GM23338 (cell line): ENCODE data around the gene C10orf105. TPM values are rescaled to one million over a fixed set of nuclear protein-coding genes. Genes with fewer than 3 reads are reported as not detected.

Experiments
- ATAC-seq: fragments of 200-7000 bp; cut with Tn5 transposase; 3 replicates; pipeline ENCODE4 v1.9.1; 2020
- DNase-seq: peaks from one replicate; pipeline ENCODE4 v3.0.0-alpha.2; 2015; ENCODE audit warnings: low spot score
- H2AFZ ChIP-seq: fragments of 200-600 bp; sonication (generic); 2 replicates; pipeline ENCODE4 v1.8.0; 2016; ENCODE audit warnings: antibody characterized with exemption, mild to moderate bottlenecking, moderate library complexity
- H3F3A ChIP-seq: fragments of 200-600 bp; sonication (generic); replicated peaks from 2 replicates; pipeline ENCODE4 v1.8.0; 2017; ENCODE audit warnings: antibody characterized with exemption, mixed run types, low read depth
- H3K27ac ChIP-seq: fragments of 200-600 bp; sonication (generic); 2 replicates; pipeline ENCODE4 v1.6.1; 2016; ENCODE audit warnings: low read depth
- H3K27me3 ChIP-seq: fragments of 200-600 bp; sonication (generic); 2 replicates; pipeline ENCODE4 v1.8.0; 2016; ENCODE audit warnings: mild to moderate bottlenecking, mixed run types, moderate library complexity; ENCODE audit not compliant: insufficient read depth
- H3K36me3 ChIP-seq: fragments of 200-600 bp; sonication (generic); 2 replicates; pipeline ENCODE4 v1.8.0; 2016; ENCODE audit warnings: mild to moderate bottlenecking; ENCODE audit not compliant: insufficient read depth
- H3K4me1 ChIP-seq: fragments of 200-600 bp; sonication (generic); 2 replicates; pipeline ENCODE4 v1.8.0; 2016; ENCODE audit warnings: mild to moderate bottlenecking, moderate library complexity; ENCODE audit not compliant: insufficient read depth
- H3K4me2 ChIP-seq: fragments of 200-600 bp; sonication (generic); 2 replicates; pipeline ENCODE4 v1.7.1; 2017; ENCODE audit warnings: mixed run types
- H3K4me3 ChIP-seq: fragments of 200-600 bp; sonication (generic); 2 replicates; pipeline ENCODE4 v1.6.1; 2016; ENCODE audit warnings: mixed run types
- H3K79me2 ChIP-seq: fragments of 200-600 bp; sonication (generic); replicated peaks from 2 replicates; pipeline ENCODE4 v1.8.0; 2017; ENCODE audit warnings: mild to moderate bottlenecking; ENCODE audit not compliant: insufficient read depth
- H3K9me2 ChIP-seq: fragments of 200-600 bp; sonication (generic); 2 replicates; pipeline ENCODE4 v1.8.0; 2017; ENCODE audit not compliant: insufficient read depth
- H4K20me1 ChIP-seq: fragments of 200-600 bp; sonication (generic); replicated peaks from 2 replicates; pipeline ENCODE4 v1.8.0; 2017; ENCODE audit warnings: mild to moderate bottlenecking; ENCODE audit not compliant: insufficient read depth
- H3K27ac Mint-ChIP-seq: 2 replicates; pipeline ENCODE4 v1.8.0; 2020; ENCODE audit warnings: inconsistent platforms, mild to moderate bottlenecking, moderate library complexity, mixed read lengths
- H3K27me3 Mint-ChIP-seq: 3 replicates; pipeline ENCODE4 v1.8.0; 2022; ENCODE audit warnings: low read depth, mild to moderate bottlenecking, moderate library complexity, mixed read lengths, inconsistent platforms; ENCODE audit not compliant: insufficient read depth, poor library complexity
- H3K36me3 Mint-ChIP-seq: 3 replicates; pipeline ENCODE4 v1.8.0; 2021; ENCODE audit warnings: low read depth, mild to moderate bottlenecking, inconsistent platforms, moderate library complexity, mixed read lengths
- H3K4me1 Mint-ChIP-seq: 3 replicates; pipeline ENCODE4 v1.8.0; 2020; ENCODE audit warnings: mild to moderate bottlenecking, inconsistent platforms, mixed read lengths
- H3K4me3 Mint-ChIP-seq: 3 replicates; pipeline ENCODE4 v1.8.0; 2021; ENCODE audit warnings: moderate library complexity, mild to moderate bottlenecking, inconsistent platforms, mixed read lengths
- H3K9me3 Mint-ChIP-seq: 3 replicates; pipeline ENCODE4 v1.8.0; 2020; ENCODE audit warnings: moderate library complexity, mild to moderate bottlenecking, inconsistent platforms, mixed read lengths
- CREB1 ChIP-seq: fragments of 250-450 bp; sonication (Bioruptor Pico); IDR thresholded peaks from 2 replicates; pipeline ENCODE4 v1.5.0; 2020; ENCODE audit warnings: low read depth, mild to moderate bottlenecking, moderate library complexity
- CTCF ChIP-seq, 2 experiments: fragments of 200-600 bp in 1 of 2; sonication (generic) in 1 of 2; conservative IDR thresholded peaks; 2 replicates each; pipeline versions ENCODE4 v1.5.1 to v1.6.1; 2016 to 2017; ENCODE audit warnings: antibody characterized with exemption in 2 of 2, low read depth in 2 of 2, mild to moderate bottlenecking in 2 of 2, moderate library complexity in 1 of 2
- EZH2 ChIP-seq: fragments of 200-600 bp; sonication (generic); IDR thresholded peaks from one replicate; pipeline ENCODE4 v1.8.0; 2017; ENCODE audit warnings: antibody characterized with exemption, mild to moderate bottlenecking, low read depth; ENCODE audit not compliant: unreplicated experiment
- POLR2AphosphoS5 ChIP-seq: IDR thresholded peaks from 2 replicates; pipeline ENCODE4 v1.6.1; 2016; ENCODE audit warnings: antibody characterized with exemption, low read depth
- ZNF114 ChIP-seq: fragments of 250-450 bp; sonication (Bioruptor Pico); IDR thresholded peaks from 2 replicates; pipeline ENCODE4 v1.5.0; 2020; ENCODE audit warnings: mild to moderate bottlenecking, moderate library complexity
- polyA plus RNA-seq: library from polyadenylated mRNA; unstranded; fragments of >200 nt; fragmentation: Nextera tagmentation; extraction: Ambion mirVana; gene quantifications from 2 replicates; pipeline ENCODE4 v1.2.1, GENCODE V29; 2016
- total RNA-seq: library from RNA; depleted of rRNA; stranded (reverse); fragments of >200 nt; shearing (Covaris generic); gene quantifications from 2 replicates; pipeline ENCODE4 v1.2.3, GENCODE V29; 2014
- TF ChIP-seq, protein P1 (sequence below): IDR thresholded peaks from one replicate; pipeline ENCODE4 v1.6.1; 2018; ENCODE audit warnings: antibody characterized with exemption; ENCODE audit not compliant: unreplicated experiment

Gene C10orf105
- total and polyA plus RNA-seq, 2 experiments from 2014 or later: 0.15 to 0.17 TPM

DNA sequence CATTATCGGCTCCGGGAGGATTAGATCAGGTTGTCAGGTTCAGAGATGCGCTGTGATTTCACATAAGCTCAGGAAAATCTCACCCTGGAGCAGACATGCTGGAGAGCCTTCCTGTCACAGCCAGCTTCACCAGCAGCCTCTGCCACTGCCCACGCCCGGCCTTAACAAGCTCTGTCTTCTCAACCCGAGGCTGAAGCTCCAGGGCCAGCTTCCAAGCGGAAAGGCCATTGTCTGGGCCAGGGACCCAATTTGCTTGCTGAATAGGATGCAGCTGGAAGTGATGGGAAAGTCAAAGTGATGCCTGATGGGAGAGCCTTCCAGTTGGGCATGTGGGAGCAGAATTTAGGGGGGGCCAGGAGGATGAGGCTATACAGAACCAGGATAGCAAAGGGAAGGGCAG, 36.3 kb downstream of the C10orf105 start (continued):
- TF ChIP-seq, protein P1, sequence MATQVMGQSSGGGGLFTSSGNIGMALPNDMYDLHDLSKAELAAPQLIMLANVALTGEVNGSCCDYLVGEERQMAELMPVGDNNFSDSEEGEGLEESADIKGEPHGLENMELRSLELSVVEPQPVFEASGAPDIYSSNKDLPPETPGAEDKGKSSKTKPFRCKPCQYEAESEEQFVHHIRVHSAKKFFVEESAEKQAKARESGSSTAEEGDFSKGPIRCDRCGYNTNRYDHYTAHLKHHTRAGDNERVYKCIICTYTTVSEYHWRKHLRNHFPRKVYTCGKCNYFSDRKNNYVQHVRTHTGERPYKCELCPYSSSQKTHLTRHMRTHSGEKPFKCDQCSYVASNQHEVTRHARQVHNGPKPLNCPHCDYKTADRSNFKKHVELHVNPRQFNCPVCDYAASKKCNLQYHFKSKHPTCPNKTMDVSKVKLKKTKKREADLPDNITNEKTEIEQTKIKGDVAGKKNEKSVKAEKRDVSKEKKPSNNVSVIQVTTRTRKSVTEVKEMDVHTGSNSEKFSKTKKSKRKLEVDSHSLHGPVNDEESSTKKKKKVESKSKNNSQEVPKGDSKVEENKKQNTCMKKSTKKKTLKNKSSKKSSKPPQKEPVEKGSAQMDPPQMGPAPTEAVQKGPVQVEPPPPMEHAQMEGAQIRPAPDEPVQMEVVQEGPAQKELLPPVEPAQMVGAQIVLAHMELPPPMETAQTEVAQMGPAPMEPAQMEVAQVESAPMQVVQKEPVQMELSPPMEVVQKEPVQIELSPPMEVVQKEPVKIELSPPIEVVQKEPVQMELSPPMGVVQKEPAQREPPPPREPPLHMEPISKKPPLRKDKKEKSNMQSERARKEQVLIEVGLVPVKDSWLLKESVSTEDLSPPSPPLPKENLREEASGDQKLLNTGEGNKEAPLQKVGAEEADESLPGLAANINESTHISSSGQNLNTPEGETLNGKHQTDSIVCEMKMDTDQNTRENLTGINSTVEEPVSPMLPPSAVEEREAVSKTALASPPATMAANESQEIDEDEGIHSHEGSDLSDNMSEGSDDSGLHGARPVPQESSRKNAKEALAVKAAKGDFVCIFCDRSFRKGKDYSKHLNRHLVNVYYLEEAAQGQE: no peak
- no peak for TF ChIP-seq CREB1

DNA sequence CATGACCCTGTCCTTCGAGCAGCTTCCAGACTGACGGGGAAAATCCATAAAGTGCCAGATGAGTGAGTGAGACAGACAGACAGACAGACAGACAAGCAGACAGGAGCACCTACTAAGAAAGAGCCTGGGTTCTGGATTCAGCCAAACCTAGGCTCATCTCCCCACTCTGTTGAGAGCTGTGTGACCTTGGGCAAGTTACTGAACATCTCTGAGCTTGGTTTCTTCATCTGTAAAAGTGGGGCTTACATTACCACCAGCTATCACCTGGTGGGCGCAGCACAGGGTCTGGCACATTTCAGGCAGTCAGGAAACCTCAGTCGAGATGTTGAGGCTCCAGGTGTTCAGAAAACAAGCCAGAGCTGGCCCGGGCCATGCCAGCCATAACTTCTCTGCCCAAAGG, 37.6 kb downstream of the C10orf105 start:
- Histone ChIP-seq H2AFZ (no peak overlapping the region), H3K27ac (no peak overlapping the region), H3K4me3 (no peak overlapping the region), H3K36me3 (no peaks in the 10 kb centered on the region), H3K27me3 (no peaks in the 10 kb centered on the region), H3F3A (no peaks in the 10 kb centered on the region), H3K79me2 (no peaks in the 10 kb centered on the region), H3K4me1 (peaks cover 13% of the 10 kb centered on the region), H3K4me2 (no peak overlapping the region), H4K20me1 (no peaks in the 10 kb centered on the region), H3K9me2 (no peaks in the 10 kb centered on the region)
- TF ChIP-seq, protein P1: no peak
- TF ChIP-seq POLR2AphosphoS5: no peak
- no peak for TF ChIP-seq EZH2
- TF ChIP-seq ZNF114: no peak
- TF ChIP-seq CTCF (conservative IDR thresholded peaks at IDR 0.05; ENCODE audit: low read depth in 2 of 2): no peak
- Mint-ChIP-seq H3K36me3 (no peaks in the 10 kb centered on the region), H3K4me1 (peaks cover 31% of the 10 kb centered on the region), H3K4me3 (no peak overlapping the region), H3K9me3 (no peaks in the 10 kb centered on the region; the same call in 2 of the 3 replicates), H3K27ac (no peak overlapping the region), H3K27me3 (peaks cover 10% of the 10 kb centered on the region)
- DNase-seq (no peak), ATAC-seq (no peak)
